ENCODE measurements around the gene ANGPTL4.
"Not testable (repeated sequence)": the region's sequence is repeated elsewhere in the genome, so short reads cannot be mapped to it uniquely, and the experiment has no call there.

The ANGPTL4 gene

DNA sequence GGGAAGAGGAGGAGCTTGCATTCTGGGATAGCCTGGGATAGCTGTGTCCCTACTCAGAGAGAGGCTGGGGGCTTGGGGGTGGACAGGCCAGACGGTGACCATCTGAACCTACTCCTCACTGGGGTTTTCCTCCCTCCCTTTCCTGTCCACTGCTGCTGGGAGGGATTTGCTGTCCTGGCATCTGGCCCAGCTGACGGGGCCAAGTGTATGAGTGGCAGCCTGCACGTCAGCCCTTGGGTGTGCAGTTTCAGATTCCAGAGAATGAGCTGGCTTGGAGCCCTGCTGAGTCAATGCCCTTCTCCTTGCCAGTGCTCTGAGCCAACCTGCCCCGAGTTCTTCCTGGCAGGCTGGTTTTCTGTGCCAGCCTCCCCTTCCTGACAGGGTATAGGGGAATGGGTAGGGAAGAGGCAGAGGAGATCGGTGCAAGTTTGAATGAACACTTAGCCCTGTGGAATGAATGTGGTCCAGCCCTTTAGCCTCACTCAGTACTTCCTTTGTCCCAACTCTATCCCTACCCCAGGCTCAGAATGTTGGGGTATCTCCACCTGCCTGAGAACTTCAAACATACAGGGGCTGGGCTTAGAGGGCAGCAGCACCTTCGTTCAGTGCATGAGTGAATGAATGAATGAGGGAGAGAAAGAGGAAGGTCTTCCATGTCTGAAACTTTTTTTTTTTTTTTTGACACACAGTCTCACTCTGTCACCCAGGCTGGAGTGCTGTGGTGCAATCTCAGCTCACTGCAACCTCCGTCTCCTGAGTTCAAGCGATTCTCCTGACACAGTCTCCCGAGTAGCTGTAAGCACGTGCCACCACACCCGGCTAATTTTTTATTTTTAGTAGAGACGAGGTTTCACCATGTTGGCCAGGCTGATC lies 1.8 kb upstream of the ANGPTL4 start:
- no peak for DNase-seq (ENCODE audit: low spot score)

DNA sequence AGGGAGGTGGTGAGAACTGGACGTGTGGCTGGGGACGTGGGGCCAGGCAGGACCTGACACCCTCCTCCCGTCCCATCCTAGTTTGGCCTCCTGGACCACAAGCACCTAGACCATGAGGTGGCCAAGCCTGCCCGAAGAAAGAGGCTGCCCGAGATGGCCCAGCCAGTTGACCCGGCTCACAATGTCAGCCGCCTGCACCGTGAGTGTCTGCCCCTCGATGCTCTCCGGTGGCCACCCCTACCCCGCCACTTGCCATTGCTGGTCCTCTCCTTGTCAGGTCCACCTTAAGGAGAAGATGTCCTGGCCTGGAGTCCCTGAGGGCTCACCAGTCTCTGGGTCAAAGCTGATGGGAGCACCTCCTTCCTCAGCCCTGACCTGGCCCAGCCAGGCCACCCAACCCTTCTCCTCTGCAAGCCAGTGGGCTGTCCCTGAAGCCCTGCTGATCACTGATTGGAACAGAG lies 2.2 kb downstream of the ANGPTL4 start:
- no peak for DNase-seq (ENCODE audit: low spot score)

DNA sequence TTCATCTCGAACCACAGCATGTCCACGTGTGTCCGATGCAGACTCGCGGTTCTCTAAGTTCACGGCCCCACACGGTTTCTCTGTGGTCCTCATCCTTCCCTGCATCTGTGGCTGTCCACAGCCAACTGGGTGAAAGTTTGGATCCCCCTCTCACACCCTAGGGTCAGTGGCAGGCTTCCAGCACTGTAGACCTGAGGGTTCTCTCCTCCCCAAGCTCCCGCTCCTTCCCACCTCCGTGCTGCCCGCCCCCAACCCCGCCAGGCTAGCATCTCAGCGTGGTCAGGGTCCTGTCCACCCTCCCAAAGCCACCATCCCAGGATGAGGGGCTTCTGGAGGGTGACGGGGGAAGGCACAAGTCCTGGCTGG lies 3.0 kb downstream of the ANGPTL4 start:
- no peak for DNase-seq (ENCODE audit: low spot score)

GRCh38 chr19:8367327-8368001 lies 3.5 kb downstream of the ANGPTL4 start:
- no peak for DNase-seq (ENCODE audit: low spot score)

DNA sequence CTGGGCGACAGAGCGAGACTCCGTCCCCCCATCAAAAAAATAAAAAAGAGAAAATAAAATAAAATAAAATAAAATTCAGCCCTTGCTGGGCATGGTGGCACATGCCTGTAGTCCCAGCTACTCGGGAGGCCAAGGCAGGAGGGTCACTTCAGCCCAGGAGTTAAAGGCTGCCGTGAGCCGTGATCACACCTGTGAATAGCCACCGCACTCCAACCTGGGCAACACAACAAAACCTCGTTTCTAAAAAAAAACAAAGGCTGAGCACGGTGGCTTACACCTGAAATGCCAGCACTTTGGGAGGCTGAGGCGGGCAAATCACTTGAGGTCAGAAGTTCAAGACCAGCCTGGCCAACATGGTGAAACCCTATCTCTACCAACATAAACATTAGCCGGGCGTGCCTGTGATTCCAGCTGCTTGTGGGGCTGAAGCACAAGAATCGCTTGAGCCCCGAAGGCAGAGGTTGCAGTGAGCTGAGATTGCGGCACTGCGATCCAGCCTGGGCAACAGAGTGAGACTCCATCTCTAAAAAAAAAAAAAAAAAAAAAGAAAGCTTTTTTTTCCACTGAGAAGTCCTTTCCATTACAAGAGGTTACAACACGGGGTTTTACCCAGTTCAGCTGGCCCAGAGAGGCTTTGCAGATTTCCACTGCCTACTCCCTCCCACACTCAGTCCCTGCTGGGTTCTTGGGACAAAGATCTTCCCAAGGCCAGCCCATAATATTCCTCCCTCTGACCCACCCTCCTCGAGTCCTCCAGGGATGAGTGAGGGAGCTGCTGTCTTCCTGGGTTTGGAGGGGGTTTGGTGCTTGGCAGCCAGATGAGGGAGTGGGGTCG lies 6.4 kb downstream of the ANGPTL4 start:
- no peak for DNase-seq (ENCODE audit: low spot score)

- DNase-seq (ENCODE audit: low spot score) = no peak
Measured at GRCh38 chr19:8371011-8371804, 7.3 kb downstream of the ANGPTL4 start.

GRCh38 chr19:8373867-8374813 lies 10.2 kb downstream of the ANGPTL4 start:
- no peak for DNase-seq (ENCODE audit: low spot score)

- DNase-seq (ENCODE audit: low spot score) = not testable (repeated sequence)
Measured at GRCh38 chr19:8375766-8376165, 11.8 kb downstream of the ANGPTL4 start.

GRCh38 chr19:8376373-8376974 lies 12.5 kb downstream of the ANGPTL4 start:
- not testable (repeated sequence) for DNase-seq (ENCODE audit: low spot score)

- DNase-seq (ENCODE audit: low spot score) = no peak
Measured at GRCh38 chr19:8377598-8377997, 13.6 kb downstream of the ANGPTL4 start.

DNA sequence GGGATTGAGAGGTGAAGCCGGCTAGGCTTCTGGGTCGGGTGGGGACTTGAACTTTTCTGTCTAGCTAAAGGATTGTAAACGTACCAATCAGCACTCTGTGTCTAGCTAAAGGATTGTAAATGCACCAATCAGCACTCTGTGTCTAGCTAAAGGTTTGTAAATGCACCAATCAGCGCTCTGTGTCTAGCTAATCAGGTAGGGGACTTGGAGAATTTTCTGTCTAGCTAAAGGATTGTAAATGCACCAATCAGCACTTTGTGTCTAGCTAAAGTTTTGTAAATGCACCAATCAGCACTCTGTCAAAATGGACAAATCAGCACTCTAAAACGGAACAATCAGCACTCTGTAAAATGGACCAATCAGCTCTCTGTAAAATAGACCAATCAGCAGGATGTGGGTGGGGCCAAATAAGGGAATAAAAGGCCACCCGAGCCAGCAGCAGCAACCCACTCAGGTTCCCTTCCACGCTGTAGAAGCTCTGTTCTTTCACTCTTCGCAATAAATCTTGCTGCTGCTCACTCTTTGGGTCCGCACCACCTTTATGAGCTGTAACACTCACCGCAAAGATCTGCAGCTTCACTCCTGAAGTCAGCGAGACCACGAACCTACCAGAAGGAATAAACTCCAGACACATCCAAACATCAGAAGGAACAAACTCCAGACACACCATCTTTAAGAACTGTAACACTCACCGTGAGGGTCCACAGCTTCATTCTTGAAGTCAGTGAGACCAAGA lies 15.4 kb downstream of the ANGPTL4 start:
- DNase-seq (ENCODE audit: low spot score) = not testable (repeated sequence)

DNA sequence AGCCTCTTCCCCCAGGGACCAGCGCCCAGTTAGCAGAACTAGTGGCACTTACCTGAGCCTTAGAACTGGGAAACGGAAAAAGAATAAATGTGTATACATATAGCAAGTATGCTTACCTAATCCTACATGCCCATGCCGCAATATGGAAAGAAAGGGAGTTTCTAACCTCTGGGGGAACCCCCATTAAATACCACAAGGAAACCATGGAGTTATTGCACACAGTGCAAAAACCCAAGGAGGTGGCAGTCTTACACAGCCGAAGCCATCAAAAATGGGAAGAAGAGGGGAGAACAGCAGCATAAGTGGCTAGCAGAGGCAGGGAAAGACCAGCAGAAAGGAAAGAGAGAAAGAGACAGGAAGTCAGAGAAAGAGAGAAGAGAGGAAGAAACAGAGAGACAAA lies 20.6 kb downstream of the ANGPTL4 start:
- DNase-seq (ENCODE audit: low spot score) = not testable (repeated sequence)

DNA sequence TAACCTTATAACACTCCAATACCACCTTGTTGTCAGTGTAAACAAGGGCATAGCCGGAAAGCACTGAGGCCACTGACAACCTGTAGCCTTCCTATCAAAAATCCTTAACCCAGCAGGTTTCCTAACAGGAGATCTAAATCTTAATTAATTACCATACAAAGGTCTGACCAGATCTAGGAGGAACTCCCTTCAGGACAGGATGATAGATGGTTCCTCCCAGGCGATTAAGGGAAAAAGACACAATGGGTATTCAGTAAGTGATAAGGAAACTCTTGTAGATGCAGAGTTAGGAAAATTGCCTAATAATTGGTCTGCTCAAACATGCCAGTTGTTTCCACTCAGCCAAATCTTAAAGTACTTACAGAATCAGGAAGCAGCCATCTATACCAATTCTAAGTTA lies 21.1 kb downstream of the ANGPTL4 start:
- not testable (repeated sequence) for DNase-seq (ENCODE audit: low spot score)

- not testable (repeated sequence) for DNase-seq (ENCODE audit: low spot score)
Measured at GRCh38 chr19:8385566-8385965, 21.6 kb downstream of the ANGPTL4 start.

GRCh38 chr19:8386419-8386818 lies 22.5 kb downstream of the ANGPTL4 start:
- DNase-seq (ENCODE audit: low spot score) = not testable (repeated sequence)

- no peak for DNase-seq (ENCODE audit: low spot score)
Measured at GRCh38 chr19:8386990-8387389, 23.0 kb downstream of the ANGPTL4 start.

DNA sequence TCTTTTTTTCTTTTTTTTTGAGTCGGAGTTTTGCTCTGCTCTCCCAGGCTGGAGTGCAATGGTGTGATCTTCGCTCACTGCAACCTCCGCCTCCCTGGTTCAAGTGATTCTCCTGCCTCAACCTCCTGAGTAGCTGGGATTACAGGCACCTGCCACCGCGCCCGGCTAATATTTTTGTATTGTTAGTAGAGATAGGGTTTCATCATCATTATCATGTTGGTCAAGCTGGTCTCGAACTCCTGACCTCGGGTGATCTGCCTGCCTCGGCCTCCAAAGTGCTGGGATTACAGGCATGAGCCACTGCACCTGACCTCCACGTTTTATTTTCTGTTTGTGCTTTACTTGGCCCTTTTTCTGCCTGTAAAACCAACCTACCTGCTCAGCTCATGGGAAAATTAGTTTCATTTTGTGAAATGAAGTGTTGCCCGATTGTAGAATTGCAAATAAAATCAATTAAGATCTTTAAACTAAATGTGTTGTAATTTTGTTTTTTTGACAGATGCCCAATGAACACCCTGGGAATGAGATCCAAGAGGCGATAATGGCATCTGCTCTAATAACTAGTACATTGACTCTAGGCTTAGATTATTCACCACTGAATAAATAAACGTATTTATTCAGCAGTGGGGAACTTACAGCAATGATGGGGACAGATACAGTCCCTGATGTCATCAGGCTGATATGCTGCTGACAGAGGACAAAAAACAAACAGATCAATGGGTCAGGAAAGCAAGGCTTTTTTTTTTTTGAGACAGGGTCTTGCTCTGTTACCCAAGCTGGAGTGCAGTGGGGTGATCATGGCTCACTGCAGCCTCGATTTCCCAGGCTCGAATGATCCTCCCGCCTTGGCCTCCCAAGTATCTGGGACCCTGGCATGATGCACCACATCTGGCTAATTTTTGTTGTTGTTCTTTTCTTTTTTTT lies 24.0 kb downstream of the ANGPTL4 start:
- no peak for DNase-seq (ENCODE audit: low spot score)

DNA sequence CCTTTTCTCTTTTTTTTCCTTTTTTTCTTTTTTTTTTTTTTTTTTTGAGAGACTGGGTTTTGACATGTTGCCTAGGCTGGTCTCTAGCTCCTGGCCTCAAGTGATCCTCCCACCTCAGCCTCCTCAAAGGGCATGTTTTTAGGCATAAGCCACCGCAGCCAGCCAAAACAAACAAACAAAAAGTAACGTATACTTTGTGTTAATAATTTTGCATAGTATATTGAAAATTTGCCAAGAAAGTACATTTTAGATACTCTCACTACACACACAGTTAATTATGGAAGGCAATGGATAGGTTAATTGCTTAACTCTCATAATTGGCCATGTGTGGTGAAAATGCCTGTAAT lies 24.6 kb downstream of the ANGPTL4 start:
- DNase-seq (ENCODE audit: low spot score) = no peak
